Fibroblast of skin of back (primary cell): ENCODE measurements around the gene PDGFD.

Source experiments
- DNase-seq: peaks from one replicate; pipeline ENCODE4 v3.0.0-alpha.2; 2013

Gene PDGFD

DNA sequence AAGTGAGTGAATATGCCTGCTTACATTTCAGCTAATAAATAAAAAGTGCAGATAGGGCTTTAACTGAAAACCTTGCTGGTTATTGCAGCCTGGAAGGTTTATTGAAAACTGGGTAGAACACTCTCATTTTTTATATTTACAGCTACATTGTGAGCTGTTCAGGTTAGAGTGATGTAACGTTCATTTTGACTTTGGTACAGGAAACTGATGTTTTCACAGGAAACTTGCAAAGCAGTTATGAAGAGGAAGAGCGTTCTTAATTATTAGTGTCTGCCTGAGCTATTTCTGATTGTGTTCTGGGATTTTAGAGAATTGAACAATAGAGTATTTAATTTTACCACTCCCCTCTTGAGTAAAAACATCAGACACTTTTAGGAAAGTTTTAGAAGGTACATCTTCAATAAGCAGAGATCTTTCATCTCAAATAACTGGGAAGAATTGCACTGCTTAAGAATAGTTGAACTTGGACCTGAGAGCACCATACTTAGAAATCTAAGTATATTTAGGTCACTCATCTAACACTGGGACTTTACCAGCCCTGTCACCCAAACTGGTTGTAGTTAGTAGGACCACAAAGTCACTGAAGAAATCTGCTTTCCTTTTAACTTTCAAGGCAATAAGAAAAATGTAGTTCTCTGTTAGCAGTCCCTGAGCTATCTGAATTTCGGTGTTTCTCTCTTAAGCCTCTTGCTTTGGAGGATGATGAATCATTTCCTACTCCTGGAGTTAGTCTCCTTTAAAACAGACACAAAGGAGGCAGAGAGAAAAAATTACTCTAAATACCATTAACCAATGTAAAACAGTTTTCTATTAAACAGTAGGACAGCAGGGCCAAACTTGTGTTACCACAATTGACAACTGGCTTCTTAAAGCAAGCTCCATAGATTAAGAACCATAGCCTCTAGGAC, 256.1 kb downstream of the PDGFD start:
- peak; percentile 63 for DNase-seq

DNA sequence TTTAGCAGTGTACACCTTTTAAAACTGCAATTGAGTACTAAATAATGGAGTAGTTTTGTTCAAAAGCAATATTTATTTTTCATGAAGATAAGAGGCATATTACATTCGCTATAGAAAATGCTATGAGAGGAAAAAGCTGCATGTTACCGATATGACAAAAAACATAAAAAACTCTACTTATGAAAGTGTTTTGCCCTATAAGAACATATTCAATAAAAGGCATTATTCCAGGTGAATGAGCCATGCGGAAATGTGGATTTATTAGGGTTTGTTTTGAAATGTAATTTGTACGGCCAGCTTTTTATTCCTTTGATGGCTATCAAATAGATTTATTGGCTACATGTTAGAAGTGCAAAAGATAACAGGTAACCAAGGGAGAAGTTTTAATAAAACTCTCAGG, 256.8 kb downstream of the PDGFD start:
- DNase-seq = no peak

DNA sequence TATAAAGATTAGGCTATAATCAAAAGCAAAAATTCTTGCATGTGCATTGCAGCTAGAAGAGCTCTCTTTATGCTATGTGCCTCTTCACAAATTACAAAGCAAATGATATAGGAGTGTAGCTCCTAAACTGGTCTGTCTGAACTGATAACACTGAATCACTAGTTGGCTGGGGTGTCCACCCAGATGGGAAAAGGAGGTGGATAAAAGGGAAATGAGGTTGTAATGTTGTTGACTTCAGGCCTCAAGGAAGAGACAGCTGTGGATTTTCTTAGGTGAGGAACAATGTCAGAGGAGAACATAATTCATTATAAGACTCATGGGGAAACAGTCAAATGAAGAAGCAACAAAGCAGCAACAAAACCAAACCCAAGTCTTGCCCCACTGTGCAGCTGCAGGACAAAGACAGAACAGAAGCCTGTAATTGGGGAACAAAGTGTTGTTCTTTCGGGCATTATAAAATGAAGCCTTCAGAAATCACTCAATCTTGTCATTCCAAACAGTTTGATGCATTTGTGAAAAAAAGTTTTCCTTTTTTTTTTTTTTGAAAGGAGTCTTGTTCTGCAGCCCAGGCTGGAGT, 257.6 kb downstream of the PDGFD start:
- no peak for DNase-seq

- DNase-seq = no peak
These were observed 259.7 kb downstream of the PDGFD start for GRCh38 chr11:103904324-103904667.

GRCh38 chr11:103903621-103904323, 260.2 kb downstream of the PDGFD start:
- no peak for DNase-seq

DNA sequence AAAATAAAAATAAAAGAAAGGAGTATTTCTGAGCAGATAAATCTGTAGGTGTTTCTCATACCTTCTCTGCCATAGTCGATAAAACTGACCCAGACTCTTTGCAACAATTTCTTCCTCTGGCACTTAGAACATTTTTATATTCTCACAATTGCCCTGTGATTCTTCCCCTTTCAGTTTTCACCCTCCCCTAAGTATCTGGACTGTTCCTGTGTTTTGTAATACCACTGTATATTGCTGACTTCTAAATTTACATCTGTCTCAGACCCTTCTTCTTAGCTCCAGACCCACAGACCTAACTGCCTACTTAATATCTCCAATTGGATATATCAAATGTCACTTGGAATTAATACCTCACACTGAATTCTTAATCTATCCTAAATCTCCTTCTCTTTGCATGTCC, 261.0 kb downstream of the PDGFD start:
- DNase-seq = no peak

DNA sequence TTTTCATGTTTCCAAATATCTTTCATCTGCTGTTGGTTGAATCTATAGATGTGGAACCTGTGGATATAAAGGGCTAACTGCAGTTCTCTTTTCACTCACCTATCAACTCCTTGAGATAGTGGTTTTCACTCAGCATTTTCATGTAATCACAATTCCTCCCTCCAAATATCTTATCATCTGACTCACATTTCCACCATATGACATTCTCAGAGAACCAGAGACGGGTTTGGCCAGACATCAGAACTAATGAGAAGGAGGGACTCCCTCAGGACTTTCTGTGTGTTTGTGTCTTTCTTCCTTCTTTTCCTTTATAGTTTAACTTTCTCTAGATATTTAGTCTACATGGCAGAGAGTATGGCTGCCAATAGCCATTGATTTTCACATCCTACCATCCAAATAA, 262.3 kb downstream of the PDGFD start:
- DNase-seq = no peak

DNA sequence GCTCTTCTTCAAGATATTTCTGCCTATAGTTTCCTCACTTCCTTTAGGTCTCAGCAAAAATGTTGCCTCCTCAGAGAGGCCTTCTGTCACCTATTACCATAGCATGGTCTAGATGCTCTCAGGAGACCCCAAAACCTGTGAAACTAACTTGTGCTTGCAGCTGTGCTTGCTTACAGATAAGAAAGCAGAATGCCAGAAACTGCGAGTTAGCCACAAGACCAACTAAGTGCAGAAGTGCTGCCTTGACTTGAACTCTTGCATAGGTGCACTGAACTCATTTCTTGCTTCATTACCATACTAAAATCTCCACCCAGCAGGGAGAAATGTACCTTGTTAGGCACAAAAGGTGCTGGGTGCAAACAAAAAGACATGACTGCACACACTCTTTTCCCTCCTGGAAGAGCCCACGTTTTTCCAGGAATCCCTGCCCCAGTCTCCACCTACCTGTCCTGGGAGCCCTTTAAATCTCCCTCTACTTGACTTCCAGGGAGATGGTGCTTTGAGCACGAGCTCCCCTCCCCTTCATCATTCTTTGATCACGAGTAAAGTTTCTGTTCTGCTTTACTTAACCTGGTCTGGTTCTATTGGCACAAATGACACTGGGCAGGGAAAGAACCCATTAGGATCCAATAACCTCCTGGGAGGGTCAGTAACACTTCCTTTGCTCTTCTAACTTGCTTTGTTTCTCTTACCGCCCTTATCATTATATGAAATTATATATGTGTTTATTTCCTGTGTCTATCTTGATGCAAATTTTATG, 265.2 kb downstream of the PDGFD start:
- DNase-seq = no peak

- DNase-seq = no peak
These were observed 265.9 kb downstream of the PDGFD start for GRCh38 chr11:103898065-103898464.

DNA sequence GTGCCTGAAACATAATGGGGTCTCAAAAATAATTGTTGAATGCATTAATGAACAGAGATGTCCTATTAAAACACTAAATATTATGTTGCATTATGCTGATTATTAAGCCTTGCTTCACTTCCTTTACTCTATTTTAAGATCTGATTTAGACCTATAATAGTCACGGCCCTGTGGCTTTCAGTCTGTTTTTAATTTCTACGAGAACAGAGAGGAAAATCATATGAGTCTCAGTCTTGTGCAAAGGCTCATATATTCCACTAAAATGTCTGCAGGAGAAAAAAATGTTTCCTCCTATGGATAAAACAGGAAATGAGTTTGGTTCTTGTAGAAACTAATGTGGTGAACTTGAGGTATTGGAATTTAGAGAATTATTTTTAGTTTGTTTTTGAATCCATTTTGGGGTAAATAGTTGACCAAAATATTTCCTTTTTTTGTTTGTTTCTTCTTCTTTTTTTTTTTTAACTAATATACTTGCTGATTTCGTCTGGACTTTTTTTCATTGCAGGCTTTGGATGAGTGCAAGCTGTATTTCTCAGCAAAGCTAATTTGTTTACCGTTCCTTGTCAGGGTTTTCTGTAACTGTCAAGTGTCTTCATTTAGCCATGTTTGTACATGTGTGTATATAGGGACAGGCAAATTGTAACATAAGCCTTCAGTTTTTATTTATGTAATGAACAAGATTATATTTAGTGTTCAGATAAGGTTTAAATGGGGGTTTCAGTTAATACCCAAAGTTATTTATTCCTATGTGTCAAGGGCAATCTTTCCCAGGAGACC, 266.6 kb downstream of the PDGFD start:
- DNase-seq = peak; percentile 39

DNA sequence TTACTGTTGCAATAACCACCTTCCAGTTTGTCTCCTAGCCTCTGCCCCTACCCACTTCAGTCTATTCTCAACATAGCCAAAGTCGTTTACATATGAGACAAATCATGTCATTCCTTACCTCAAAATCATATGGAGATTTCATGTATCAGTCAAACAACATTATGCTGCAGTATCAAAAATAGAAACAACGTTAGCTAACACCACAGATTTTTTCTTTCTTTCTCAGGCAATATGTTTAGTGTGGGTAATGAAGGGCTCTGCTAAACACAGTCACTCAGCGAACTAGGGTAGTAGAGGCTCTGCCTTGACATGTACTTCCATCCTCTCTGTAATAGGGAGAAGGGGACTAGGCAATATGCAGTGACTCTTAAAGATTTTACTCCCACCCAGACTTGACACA, 268.8 kb downstream of the PDGFD start:
- DNase-seq = no peak

DNA sequence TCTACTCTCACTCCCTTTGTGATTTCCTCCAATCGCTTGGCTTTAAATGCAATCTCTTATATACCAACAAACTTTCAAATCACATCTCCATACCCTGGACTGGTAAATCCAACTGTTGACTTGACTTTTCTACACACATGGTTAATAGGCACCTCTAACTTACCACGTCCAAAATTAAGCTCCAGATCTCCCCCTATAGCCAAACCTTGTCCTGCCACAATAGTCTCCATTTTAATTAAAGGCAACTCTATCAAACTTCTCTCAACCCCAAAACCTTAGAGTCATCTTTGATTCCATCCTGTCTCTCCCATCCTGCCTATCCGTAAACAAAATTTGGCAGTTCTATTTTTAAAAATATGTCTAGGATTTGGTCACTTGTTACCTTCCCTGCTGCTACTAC, 269.3 kb downstream of the PDGFD start:
- DNase-seq = no peak

DNA sequence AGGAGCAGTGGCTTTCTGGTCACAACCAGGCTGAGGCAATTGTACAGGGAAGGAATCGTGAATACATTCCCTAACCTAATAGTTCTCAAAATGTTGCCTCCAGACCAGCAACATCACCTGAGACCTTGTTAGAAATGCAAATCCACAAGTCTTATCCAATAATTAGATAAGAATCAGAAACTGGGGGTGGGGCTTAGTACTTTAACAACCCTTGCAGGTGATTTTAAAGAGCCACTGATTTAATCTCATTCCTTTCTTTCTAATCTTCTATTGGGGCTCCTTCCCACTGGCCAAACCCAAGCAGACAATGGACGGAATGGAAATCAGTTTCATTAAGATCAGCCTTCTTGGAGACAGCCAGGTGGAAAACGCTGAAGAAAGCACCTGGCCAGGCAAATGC, 269.9 kb downstream of the PDGFD start:
- DNase-seq = no peak

- peak; percentile 67 for DNase-seq
These were observed 270.6 kb downstream of the PDGFD start for GRCh38 chr11:103893371-103893770.

GRCh38 chr11:103892603-103893002, 271.3 kb downstream of the PDGFD start:
- DNase-seq = peak; percentile 94

DNA sequence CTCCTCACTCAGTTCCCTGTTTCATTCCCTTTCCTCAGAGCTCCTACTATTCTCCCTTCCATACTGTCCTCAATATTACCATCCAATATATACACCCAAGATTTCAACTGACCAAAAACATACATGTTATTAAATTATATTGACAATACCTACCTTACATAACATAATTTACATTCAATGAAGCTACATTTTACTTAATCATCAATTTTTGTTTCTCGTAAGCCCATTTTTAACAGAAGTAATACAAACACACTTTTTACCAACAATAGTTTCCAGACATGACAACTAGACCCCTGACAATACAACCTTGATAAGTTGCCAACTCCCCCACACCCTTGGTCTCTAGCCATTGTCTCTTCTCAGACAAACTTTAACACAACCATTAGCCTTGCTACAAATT, 273.3 kb downstream of the PDGFD start:
- no peak for DNase-seq

DNA sequence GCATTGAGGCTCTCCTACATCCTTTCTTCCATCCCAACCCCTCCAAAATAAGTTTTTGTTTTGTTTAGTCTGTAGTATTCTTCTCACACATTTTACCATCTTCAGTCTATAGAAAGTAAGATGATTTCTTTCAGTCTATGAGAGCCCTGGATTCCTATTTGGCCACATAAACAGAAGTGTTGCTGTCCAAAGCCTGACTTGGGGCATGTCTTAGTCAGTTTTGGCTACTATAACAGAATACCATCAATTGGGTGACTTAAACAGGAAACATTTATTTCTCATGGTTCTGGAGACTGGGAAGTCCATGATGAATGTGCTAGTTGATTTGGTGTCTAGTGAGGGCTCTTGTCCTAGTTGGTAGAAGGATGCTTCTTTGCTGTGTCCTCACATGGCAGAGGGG, 274.3 kb downstream of the PDGFD start:
- no peak for DNase-seq

GRCh38 chr11:103888541-103888951, 275.4 kb downstream of the PDGFD start:
- DNase-seq = no peak

DNA sequence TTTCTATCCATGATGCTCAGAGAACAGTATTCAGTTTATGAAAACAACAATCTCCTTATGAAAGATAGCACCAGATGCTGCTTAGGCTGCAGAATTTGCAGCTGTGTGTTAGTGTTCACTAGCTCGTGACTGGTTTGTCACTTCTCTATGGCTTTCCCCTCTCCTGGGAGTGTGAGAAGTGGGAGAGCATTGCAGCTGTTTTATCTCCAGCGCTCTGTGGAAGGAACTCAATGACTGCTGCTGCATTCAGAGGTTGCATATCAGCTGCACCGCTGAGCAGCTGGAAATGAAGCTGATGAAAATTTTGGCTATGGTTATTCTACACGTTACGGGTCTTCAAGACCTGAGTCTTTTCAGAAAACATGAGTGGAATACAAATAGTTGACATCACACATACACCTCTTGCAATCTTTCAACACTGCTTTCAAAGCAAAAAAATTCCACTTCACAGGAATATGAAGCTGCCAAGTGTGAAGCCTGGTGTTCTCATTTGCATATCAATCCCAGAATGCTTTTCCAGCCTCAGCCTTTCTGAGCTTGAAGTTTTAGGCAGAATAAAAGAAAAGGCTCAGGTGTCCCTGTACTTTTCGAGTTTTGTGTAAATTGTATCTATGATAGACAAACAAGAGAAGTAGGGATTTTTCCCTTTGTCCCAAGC, 276.8 kb downstream of the PDGFD start:
- DNase-seq = no peak

DNA sequence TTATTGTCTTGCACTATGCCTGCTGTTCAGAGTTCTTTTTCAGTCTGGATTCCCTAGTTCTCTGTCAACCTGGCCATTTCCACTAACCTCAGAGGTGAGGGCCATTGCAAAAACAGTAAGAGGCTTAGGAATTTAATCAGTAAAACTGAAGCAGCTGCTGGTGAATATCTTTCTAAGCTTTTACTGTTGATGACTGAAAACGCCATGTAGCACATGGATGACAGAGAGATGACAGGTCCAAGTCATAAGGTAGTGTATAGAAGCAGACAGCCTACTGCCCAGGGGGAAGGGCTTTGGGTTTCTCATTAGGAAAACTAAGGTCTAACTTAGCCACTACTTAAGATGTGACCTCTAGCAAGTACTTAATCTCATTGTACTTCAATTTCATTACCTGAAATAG, 280.1 kb downstream of the PDGFD start:
- DNase-seq = no peak

- no peak for DNase-seq
These were observed 280.7 kb downstream of the PDGFD start for GRCh38 chr11:103883291-103883690.

- peak; percentile 28 for DNase-seq
These were observed 282.4 kb downstream of the PDGFD start for GRCh38 chr11:103881584-103881983.
